ENCODE results near the gene RASIP1. TPM values are rescaled to one million over a fixed set of nuclear protein-coding genes. Genes with fewer than 3 reads are reported as not detected.

The RASIP1 gene
- total and polyA plus RNA-seq, 2 donors (not counting 1 experiment from before 2014, with no cell fraction given), result 0.20 TPM; not detected in 1

DNA sequence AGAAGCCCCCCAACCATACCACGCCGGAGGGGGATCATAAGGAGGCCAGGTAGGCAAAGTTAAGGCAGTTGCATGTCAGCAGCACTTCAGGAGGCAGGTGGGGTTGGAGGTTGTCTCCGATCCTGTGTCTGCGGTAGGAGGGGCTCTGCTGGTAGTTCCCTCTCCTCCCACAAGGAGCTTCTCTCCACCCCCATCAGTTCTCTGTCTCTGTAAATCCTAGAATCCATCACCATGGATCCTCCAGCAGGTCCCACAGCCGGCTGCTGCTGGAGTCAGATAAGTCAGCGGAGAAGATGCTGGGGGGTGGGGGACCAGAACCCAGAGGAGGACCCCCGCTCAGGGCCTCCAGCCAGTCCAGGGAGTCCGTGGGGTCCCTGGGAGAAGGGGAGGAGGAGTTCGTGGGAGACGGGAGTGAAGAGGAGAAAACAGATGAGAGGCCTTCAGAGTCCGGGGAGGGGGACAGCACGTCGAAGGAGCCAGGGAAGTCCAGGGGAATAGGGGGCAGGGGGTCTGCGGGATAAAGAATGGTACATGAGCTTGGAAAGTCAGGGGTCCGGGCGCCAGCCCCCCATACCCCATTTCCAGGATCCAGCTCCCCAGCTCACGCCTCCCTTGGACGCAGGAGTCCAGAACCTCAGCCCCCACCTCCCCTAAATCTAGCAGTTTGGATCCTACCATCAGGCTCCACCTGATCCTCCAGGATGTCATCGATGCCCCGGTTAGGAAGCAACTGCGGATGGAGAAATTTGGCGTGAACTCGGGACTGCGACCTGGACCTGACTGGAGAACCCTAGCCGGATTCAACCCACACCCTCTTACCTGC, 27.2 kb downstream of the RASIP1 start:
- ChIA-PET POLR2A (interaction anchor here (0.6 kb wide), 1 partner anchor 65 kb away, joined by 5 read pairs; no protein-coding TSS in a partner anchor), CTCF (interaction anchor here (1.0 to 1.6 kb wide), 2 partner anchors 25 to 39 kb away, joined by 3 to 5 read pairs; no protein-coding TSS in a partner anchor)
- Mint-ChIP-seq H3K27ac (peak overlapping the region; percentile 20), H3K4me3 (peak overlapping the region; percentile 89), H3K4me1 (peaks cover 21% of the 10 kb centered on the region), H3K27me3 (no peaks in the 10 kb centered on the region), H3K9me3 (ENCODE audit: insufficient read depth) (no peaks in the 10 kb centered on the region)
- DNase-seq (peak; percentile 41), ATAC-seq (ENCODE audit: low read depth) (no peak)
- peak overlapping the region; percentile 86 for H3K9ac ChIP-seq (ENCODE audit: low read length)
- 11% methylated on average over 15 of the region's 25 CpGs for WGBS (ENCODE audit: insufficient coverage)
- no peaks in the 10 kb centered on the region for H3K9me3 ChIP-seq (ENCODE audit: control extremely low read depth in 1 of 3, control insufficient read depth in 2 of 3, insufficient read depth in 1 of 3, low read length in 2 of 3)
- peaks cover 14 to 22% of the 10 kb centered on the region in 2 donors for H3K4me1 ChIP-seq (ENCODE audit: control insufficient read depth in 2 of 2, insufficient read depth in 2 of 2, low read length in 2 of 2)
- peak; percentile 16 for TF ChIP-seq CTCF (IDR thresholded peaks at IDR 0.05)
- TF ChIP-seq EZH2 (IDR thresholded peaks at IDR 0.05; ENCODE audit: borderline replicate concordance, insufficient read depth, low read depth, low read length, poor library complexity, severe bottlenecking), result no peak
- no peaks in the 10 kb centered on the region for H3K36me3 ChIP-seq (replicated peaks in 1 of 2; ENCODE audit: control extremely low read depth in 1 of 2, control insufficient read depth in 1 of 2, extremely low read depth in 1 of 2, insufficient read depth in 2 of 2, low read length in 1 of 2)
- no peaks in the 10 kb centered on the region for H3K27me3 ChIP-seq (replicated peaks in 1 of 4; ENCODE audit: control extremely low read depth in 1 of 4, control insufficient read depth in 3 of 4, insufficient read depth in 4 of 4, low read length in 3 of 4)
- peak overlapping the region; percentile 13 to 86 (median 74) for H3K4me3 ChIP-seq (ENCODE audit: control extremely low read depth in 1 of 5, extremely low read depth in 1 of 5, insufficient read depth in 1 of 5, low read depth in 2 of 5, low read length in 4 of 5)
- H3K27ac ChIP-seq (ENCODE audit: low read length in 2 of 2), result no peak overlapping the region
- intact Hi-C loops (cut with micrococcal nuclease), result no loop called here
- peaks cover 5% of the 10 kb centered on the region for H3K79me2 ChIP-seq (ENCODE audit: control insufficient read depth, insufficient read depth, low read length)
- H3K4me2 ChIP-seq (replicated peaks; ENCODE audit: low read depth, low read length, poor library complexity, severe bottlenecking), result peak overlapping the region; percentile 97
- H4K20me1 ChIP-seq (ENCODE audit: control insufficient read depth, insufficient read depth, low read length, poor library complexity, severe bottlenecking), result no peaks in the 10 kb centered on the region
- H2AFZ ChIP-seq (ENCODE audit: insufficient read depth, low read depth, low read length, poor library complexity, severe bottlenecking), result peak overlapping the region; percentile 96
